IPS-18a (cell line): ENCODE measurements around the gene RACK1.
"Not testable (repeated sequence)": the region's sequence is repeated elsewhere in the genome, so short reads cannot be mapped to it uniquely, and the experiment has no call there.

Experiments
- H3K27ac ChIP-seq: one replicate; pipeline ENCODE4 v1.5.1; 2013; ENCODE audit warnings: low read length
- H3K27me3 ChIP-seq: one replicate; pipeline ENCODE4 v1.6.1; 2013; ENCODE audit warnings: mild to moderate bottlenecking, low read length; ENCODE audit not compliant: control insufficient read depth, insufficient read depth
- H3K36me3 ChIP-seq: one replicate; pipeline ENCODE4 v1.6.1; 2013; ENCODE audit warnings: low read depth, low read length; ENCODE audit not compliant: control insufficient read depth
- H3K4me1 ChIP-seq: one replicate; pipeline ENCODE4 v1.6.1; 2013; ENCODE audit warnings: low read depth, low read length; ENCODE audit not compliant: control insufficient read depth
- H3K4me3 ChIP-seq: one replicate; pipeline ENCODE4 v1.5.1; 2013; ENCODE audit warnings: low read length
- H3K9ac ChIP-seq: one replicate; pipeline ENCODE4 v1.6.1; 2013; ENCODE audit warnings: mild to moderate bottlenecking, low read length, moderate library complexity
- H3K9me3 ChIP-seq: one replicate; pipeline ENCODE4 v1.6.1; 2013; ENCODE audit warnings: low read depth, low read length; ENCODE audit not compliant: control insufficient read depth

The RACK1 gene

DNA sequence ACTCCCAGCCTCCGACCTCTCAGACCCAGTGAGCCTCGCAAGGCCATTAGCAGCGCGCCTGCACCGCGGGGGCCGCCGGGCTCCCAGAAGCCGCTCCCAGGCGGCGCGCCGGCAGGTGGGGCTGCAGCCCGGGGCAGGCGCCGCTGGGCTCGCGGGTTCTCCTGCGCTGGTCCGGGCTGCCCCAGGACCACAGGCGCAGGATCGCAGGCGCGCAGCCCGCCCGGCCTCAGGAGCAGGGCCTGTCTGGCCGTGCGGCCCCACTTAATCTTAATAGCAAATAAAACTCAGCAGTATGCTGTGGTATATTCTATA, 29.7 kb upstream of the RACK1 start:
- not testable (repeated sequence) for H3K4me1 ChIP-seq, H3K9me3 ChIP-seq, H3K36me3 ChIP-seq, H3K27ac ChIP-seq, H3K9ac ChIP-seq, H3K27me3 ChIP-seq
- H3K4me3 ChIP-seq, result peak overlapping the region; percentile 30

DNA sequence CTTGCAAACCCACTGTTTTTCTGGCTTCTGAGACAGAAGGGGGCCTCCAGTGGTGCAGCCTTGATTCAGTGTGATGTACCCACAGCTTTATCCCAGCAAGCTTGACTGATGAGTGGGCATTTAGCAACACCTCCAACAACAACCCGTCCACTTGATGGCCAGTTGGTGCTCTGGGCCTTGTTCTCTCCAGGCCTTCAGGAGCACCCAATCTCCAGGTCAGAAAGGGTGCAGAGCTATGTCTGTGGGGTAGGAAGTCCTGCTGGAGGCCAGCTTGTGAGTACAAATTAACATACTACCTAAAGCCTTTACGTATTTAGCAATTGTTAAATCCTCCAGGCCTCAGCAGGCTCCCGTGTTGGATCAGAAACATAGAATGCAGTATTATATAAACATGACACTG, 27.4 kb upstream of the RACK1 start:
- Histone ChIP-seq H3K9ac (no peak overlapping the region), H3K9me3 (no peaks in the 10 kb centered on the region), H3K27me3 (no peaks in the 10 kb centered on the region), H3K27ac (no peak overlapping the region), H3K4me1 (no peaks in the 10 kb centered on the region), H3K4me3 (no peak overlapping the region), H3K36me3 (no peaks in the 10 kb centered on the region)

DNA sequence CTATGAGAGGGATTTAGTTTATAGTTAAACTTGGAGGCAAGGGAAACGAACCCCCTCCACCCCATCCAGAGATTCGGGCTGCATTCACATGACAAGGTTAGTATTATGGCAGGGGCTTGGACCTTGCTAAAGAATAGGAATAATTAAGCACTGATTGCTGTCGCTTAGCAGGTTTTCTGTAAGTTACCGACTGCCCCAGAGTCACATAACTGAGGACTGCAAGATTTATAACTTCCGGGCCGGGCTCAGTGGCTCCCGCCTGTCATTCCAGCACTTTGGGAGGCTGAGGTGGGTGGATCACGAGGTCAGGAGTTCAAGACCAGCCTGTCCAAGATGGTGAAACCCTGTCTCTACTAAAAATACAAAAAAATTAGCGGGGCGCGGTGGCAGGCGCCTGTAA, 24.2 kb upstream of the RACK1 start:
- not testable (repeated sequence) for H3K9me3 ChIP-seq, H3K4me1 ChIP-seq, H3K9ac ChIP-seq, H3K27ac ChIP-seq, H3K36me3 ChIP-seq, H3K4me3 ChIP-seq, H3K27me3 ChIP-seq

DNA sequence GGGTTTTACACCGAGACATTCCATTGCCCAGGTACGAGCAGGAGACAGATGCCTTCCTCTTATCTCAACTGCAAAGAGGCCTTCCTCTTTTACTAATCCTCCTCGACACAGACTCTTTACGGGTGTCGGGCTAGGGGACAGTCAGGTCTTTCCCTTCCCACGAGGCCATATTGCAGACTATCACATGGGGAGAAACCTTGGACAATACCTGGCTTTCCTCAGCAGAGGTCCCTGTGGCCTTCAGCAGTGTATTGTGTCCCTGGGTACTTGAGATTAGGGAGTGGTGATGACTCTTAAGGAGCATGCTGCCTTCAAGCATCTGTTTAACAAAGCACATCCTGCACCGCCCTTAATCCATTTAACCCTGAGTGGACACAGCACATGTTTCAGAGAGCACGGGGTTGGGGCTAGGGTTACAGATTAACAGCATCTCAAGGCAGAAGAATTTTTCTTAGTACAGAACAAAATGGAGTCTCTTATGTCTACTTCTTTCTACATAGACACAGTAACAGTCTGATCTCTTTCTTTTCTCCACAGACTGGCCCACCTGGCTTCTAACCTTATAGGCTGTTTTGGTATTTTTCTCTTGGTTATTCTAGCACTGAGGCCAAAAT, 23.7 kb upstream of the RACK1 start:
- H3K36me3 ChIP-seq, H3K4me1 ChIP-seq, H3K9ac ChIP-seq, H3K27me3 ChIP-seq, H3K27ac ChIP-seq, H3K4me3 ChIP-seq, H3K9me3 ChIP-seq: not testable (repeated sequence)

DNA sequence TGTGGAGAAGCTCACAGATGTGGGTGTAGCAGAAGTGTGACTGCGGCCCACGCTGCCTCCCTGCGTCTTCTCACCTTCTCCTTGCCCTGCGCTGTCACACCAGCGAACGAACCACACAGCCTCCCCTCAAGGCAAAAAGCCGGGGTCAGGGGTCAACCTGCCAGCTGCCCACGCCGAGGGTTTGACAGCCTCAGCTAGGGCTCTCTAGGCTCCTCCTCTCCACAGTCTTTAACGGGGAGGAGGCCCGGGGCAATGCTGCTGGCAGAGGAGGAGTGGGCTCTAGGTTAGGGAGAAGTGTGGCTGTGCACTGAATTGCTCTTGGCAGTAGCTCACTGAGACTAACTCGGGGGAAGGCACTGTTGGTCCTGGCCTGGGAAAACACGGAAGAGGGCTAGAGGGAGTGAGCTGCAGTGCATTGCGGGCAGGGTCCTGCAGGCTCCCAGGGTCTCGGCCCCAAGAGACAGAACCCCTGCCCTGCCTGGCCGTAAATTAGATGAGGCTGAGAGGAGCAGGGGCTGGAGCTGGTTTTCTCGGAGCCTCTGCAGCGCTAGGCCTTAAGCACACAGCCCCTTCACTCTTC, 21.5 kb upstream of the RACK1 start:
- no peak overlapping the region for H3K9ac ChIP-seq

DNA sequence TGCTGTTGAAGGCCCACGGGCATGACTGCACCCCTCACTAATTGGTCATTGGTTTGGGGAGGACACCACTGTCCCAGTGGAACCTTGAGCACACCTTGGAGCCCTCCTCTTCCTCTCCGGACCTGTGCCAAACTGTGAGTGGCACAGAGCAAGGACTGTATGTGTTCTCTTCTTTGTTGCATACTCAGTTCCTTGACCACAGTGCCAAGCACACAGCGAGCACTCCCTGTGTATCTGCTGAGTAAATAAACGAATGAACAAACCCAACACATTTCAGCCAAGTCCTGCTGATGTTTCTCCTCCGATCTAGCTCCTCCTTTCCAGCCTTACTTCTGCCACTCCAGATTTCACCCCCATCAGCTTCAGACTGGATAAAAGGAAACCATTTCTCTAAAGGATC, 19.9 kb upstream of the RACK1 start:
- Histone ChIP-seq H3K4me1 (peaks cover 17% of the 10 kb centered on the region), H3K27ac (no peak overlapping the region), H3K9ac (no peak overlapping the region), H3K27me3 (no peaks in the 10 kb centered on the region), H3K36me3 (peaks cover 5% of the 10 kb centered on the region), H3K9me3 (no peaks in the 10 kb centered on the region), H3K4me3 (no peak overlapping the region)

More for the DNA sequence above, 21.5 kb upstream of the RACK1 start:
- Histone ChIP-seq H3K36me3 (peaks cover 5% of the 10 kb centered on the region), H3K4me1 (peaks cover 2% of the 10 kb centered on the region), H3K4me3 (no peak overlapping the region), H3K27ac (no peak overlapping the region), H3K9me3 (no peaks in the 10 kb centered on the region), H3K27me3 (no peaks in the 10 kb centered on the region)

DNA sequence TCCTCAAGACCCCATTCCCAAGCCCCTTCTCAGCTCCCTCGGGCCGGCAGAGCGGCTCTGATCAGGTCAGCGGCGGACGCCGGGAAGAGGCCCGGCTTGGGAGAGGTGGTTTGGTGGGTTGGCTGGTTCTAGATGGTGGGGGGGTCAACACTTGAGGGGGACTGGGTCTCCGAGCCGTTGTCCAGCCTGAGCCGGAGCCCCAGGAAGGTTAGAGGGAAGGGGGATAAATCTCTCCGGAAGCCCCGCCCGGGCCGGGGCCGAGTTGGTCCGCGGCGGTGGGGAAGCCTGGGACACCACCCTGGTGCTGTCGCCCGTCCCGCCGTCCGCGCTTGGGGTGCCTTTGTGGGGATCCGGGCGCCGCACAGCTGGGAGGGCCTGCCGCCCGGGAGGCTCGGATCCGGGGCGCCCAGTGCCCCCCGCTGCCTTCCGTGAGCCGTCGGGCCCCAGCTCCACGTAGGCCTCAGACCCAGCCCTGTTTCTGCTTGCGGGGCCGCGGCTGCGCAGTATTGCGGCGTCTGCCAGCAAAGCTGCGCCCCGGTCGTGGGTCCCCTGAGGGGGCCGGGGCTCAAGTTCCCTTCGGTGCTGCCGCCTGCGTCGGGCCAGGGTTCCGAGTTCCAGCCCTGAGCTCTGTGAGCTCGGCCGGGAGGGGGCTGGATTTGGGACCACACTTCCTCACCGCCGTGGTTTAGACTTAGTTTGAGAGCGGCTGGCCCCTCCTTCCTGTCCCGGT, 17.8 kb upstream of the RACK1 start:
- Histone ChIP-seq H3K9me3 (no peaks in the 10 kb centered on the region), H3K27ac (peak overlapping the region; percentile 79), H3K36me3 (peaks cover 12% of the 10 kb centered on the region), H3K27me3 (no peaks in the 10 kb centered on the region), H3K4me1 (peaks cover 17% of the 10 kb centered on the region), H3K9ac (peak overlapping the region; percentile 89), H3K4me3 (peak overlapping the region; percentile 92)

DNA sequence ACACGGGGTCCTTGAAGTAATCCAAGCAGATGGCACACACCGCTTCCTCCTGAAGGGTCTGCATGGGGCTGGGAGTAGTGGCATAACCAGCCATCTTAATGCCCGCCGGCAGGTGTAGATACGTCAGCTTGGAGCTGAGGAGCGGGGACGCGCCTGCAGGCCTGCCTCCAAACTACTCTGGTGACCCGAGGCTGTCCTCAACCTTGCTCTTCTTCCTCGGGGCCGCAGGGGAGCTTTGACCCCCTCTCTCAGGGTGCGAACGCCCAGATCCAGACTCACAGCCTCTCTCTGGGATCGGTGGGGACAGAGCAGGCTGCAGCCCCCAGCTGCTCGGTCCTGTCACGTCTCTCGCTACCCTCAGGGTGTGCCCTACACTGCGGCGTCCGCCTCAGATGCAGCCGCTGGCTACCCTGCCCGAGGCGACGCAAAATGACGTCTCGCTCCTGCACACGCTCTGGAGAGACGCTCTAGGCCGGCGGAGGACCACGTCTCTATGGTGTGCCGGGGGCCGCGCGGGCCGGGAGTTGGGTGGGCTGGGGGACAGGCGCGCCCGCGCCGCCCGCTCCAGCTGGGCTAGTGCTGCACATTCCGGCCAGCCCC, 17.1 kb upstream of the RACK1 start, which contains the start of gene TRIM52:
Gene TRIM52, minus strand, starts transcription at position 424 of the 600 bp plus-strand sequence. Its CDS starts 330 bp downstream, at position 94.
- Histone ChIP-seq H3K27me3 (no peaks in the 10 kb centered on the region), H3K9ac (peak within 1 kb of the TSS; percentile 89), H3K27ac (peak within 1 kb of the TSS; percentile 79), H3K4me3 (peak within 1 kb of the TSS; percentile 92), H3K4me1 (peaks cover 17% of the 10 kb centered on the region), H3K36me3 (peaks cover 18% of the 10 kb centered on the region), H3K9me3 (no peaks in the 10 kb centered on the region)

DNA sequence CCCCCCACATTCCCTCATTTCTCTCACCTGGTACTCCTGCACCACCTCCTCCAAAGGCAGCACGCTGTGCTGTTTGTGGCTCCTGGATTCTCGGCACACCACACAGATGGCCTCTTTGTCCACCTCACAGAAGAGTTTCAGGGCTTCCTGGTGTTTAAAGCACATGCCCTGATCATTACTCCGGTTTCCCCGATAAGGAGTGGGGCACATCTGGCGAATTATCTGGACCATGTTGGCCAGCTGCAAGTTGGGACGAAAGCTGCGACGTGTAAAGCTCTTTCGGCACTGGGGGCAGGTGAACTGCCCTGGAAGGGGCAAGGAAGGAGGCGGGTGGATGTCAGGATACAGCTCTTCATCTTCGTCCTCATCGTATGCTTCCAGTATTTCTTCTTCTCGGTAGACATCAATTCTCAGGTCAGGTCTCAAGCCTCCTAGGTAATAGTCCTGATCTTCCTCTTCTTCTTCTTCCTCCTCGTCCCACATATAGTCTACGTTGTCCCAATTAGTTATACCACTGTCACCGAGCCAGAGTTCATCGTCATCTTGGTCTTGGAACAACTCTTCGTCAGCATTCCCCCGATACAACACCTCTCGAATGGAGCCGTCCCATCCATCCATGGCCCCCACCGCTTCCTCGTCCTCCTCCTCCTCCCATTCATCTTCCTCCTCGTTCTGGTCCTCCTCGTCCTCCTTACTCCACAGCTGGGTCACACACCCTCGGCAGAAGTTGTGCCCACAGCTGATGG, 16.4 kb upstream of the RACK1 start:
- H3K4me1 ChIP-seq, result peaks cover 17% of the 10 kb centered on the region
- H3K27me3 ChIP-seq, result no peaks in the 10 kb centered on the region
- H3K27ac ChIP-seq, result no peak overlapping the region
- H3K36me3 ChIP-seq, result peaks cover 25% of the 10 kb centered on the region
- no peaks in the 10 kb centered on the region for H3K9me3 ChIP-seq
- peak overlapping the region; percentile 89 for H3K9ac ChIP-seq
- H3K4me3 ChIP-seq, result peak overlapping the region; percentile 92

DNA sequence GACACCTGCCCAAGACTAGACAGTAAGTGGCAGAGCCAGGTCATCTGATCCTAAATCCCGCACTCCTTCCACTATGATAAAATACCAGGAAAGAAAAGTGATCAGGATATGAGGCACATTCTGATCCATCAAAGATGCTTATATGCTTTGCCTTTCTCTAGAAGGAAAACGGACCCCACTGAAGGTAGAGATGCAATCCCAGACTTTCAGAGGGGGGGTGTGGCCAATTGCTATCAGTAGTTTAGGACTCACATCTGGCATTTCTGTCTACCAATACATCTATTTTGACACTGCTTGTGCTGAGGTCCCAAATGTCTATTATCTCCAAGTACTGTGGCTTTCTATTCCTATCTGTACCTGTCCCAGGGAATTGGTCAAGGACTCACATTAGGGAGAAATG, 15.6 kb upstream of the RACK1 start:
- Histone ChIP-seq H3K9me3 (no peaks in the 10 kb centered on the region), H3K4me1 (peaks cover 17% of the 10 kb centered on the region), H3K36me3 (peaks cover 30% of the 10 kb centered on the region), H3K9ac (peak overlapping the region; percentile 89), H3K27ac (no peak overlapping the region), H3K27me3 (no peaks in the 10 kb centered on the region), H3K4me3 (peak overlapping the region; percentile 92)

DNA sequence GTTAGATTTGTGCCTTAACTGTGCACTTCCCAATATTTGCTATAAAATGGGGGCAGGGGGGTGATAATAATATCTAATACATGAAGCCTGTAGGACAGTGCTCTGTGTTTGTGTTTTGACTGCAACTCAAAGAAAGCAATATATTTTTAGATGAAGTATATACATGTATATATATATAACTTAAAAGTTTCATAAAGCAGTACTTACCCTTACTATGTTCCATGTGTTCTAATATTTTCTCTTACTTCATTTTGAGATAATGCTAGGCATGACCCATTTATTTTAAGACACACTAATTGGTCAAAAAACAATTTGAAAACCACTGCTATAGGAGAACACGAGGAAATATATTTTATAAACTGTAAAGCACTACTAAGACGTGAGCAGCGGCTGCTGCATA, 14.9 kb upstream of the RACK1 start:
- Histone ChIP-seq H3K4me1 (peaks cover 17% of the 10 kb centered on the region), H3K36me3 (peaks cover 26% of the 10 kb centered on the region), H3K27me3 (no peaks in the 10 kb centered on the region), H3K27ac (no peak overlapping the region), H3K9ac (no peak overlapping the region), H3K4me3 (peak overlapping the region; percentile 92), H3K9me3 (no peaks in the 10 kb centered on the region)
